WTC11 (cell line): ENCODE measurements around the gene PPP1R1B.
"Not testable (repeated sequence)": the region's sequence is repeated elsewhere in the genome, so short reads cannot be mapped to it uniquely, and the experiment has no call there.

Experiments used
- CTCF ChIP-seq: fragments of 200-600 bp; IDR thresholded peaks from 2 replicates; pipeline ENCODE4 v1.8.0; 2022; ENCODE audit warnings: antibody characterized with exemption
- MYBL2 ChIP-seq: sonication (generic); formaldehyde crosslinking; IDR thresholded peaks from 2 replicates; pipeline ENCODE4 v1.8.1; 2023; ENCODE audit warnings: mild to moderate bottlenecking, moderate library complexity, missing genetic modification reagents
- TP53 ChIP-seq: sonication (generic); formaldehyde crosslinking; IDR thresholded peaks from 2 replicates; pipeline ENCODE4 v1.8.1; 2023; ENCODE audit warnings: mild to moderate bottlenecking, missing genetic modification reagents
- ZBTB43 ChIP-seq: sonication (generic); formaldehyde crosslinking; IDR thresholded peaks from 2 replicates; pipeline ENCODE4 v1.8.1; 2023; ENCODE audit warnings: mild to moderate bottlenecking, missing genetic modification reagents

- not testable (repeated sequence) for TF ChIP-seq MYBL2 (CRISPR knock-in tag); CTCF; ZBTB43 (CRISPR knock-in tag); TP53 (CRISPR knock-in tag)
Observed at GRCh38 chr17:39590180-39590579, 36.6 kb upstream of the PPP1R1B start.
